HG03025 (cell line): ENCODE measurements around the gene PLD1.
"Not testable (repeated sequence)": the region's sequence is repeated elsewhere in the genome, so short reads cannot be mapped to it uniquely, and the experiment has no call there.

ENCODE experiments used
- ATAC-seq: cut with Tn5 transposase; IDR thresholded peaks from one replicate; pipeline ENCODE4 v1.9.1; 2021; ENCODE audit warnings: mild to moderate bottlenecking, moderate library complexity; ENCODE audit not compliant: unreplicated experiment, low FRiP score

The PLD1 gene

DNA sequence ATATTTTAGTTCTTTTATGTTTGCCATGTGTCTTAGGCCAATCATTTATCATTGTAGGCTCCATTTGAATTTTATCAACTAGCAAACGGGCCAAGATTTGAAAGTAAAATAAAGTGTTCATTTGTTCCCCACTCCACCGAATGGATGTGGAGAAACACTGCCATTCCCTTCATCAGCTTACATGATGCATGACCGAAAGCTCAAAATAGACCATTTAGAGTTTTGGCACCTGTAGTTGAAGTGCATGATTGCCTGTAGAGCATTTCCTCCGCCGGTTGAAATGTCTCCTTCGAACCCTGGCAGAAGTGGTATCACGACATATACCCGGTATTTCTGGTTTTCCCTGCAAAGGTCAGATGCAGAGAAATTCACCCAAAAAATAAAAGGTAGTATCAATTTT, 165.6 kb downstream of the PLD1 start:
- no peak for ATAC-seq

GRCh38 chr3:171643681-171644080, 166.6 kb downstream of the PLD1 start:
- no peak for ATAC-seq

- no peak for ATAC-seq
Observed at GRCh38 chr3:171643033-171643432, 167.2 kb downstream of the PLD1 start.

DNA sequence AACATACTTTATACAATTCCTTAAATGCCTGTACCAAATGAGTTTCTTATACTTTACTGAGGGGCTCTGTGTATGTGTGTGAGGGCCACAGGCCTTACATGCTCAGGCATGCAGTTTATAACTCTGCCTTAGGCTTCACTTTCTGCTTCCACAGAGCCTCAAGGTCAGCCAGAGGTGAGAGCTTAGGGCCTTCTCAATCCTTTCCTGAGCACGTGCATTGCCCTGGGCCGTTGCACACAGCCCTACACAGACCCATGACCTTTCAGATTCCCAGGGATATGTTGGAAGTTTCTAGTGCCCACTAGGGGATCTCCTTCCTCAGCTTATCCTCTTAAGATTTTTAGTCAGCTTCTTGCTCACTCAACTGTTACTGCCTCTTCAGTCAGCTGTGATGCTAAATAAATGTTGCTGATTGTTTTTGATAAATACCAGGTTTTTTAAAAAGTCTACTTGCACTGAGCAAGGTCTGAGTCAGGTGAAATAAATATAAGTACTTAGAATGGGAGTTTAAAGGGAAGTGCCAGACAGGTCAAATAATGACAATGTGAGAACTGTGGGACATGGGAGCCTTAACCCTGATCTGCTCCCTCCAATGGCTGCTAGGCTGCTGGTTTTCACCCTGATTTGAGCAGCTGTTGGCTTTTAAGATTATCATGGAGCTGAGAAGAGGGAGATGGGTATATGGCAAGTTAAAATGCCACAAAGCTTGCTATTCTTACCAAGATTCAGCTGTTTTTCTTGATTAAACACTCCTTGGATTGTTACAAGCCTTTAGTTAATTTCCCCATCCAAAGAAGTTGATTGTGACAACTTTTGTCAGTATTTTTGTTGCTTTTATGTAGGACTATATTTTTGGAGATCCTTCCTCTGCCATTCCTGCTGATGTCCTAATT, 169.5 kb downstream of the PLD1 start:
- ATAC-seq, result no peak

DNA sequence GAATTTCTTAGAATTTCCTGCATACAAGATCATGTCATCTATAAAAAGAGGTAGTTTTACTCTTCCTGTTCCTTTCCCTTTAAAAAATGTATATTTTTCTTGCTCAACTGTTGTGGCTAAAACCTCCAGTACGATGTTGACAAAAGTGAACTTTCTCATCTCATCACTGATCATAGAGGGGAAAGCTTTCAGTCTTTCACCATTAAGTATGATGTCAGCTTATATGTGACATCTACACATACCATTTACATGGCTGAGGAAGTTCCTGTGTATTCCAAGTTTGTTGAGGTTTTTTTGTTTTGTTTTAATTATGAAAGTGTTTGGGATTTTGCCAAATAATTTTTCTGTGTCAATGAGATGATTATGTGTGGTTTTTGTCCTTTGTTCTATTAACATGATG, 173.6 kb downstream of the PLD1 start:
- ATAC-seq, result no peak

- ATAC-seq, result no peak
Observed at GRCh38 chr3:171632766-171633165, 177.5 kb downstream of the PLD1 start.

GRCh38 chr3:171626799-171627198, 183.5 kb downstream of the PLD1 start:
- not testable (repeated sequence) for ATAC-seq

GRCh38 chr3:171622126-171622525, 188.2 kb downstream of the PLD1 start:
- ATAC-seq, result no peak

DNA sequence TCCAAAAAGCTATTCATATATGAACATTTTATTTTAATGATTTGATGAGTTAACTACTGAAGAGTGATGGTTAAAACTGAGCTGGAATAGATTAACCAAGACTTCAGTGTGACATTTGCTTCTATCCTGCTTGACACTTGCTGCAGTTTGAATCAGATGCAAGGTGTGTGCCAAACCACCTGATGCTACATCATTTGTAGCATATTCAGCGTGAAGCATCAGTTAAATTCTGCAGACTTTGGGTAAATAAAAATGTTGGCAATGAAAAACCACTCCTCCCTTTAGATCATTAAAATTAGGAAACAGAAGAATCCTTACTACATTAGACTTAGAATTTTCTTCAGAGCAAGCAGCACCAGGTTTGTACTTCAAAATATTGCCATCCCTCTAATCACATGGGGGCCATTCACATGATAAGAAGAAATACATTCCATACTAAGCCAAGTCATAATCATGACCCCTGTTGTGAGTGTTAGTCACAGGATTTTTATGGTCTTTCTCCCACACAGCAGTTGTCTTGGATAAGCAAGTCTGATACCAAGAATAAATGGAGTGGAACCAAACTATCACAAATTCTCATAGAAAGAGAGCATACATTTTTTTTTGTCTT, 189.4 kb downstream of the PLD1 start:
- ATAC-seq, result no peak

DNA sequence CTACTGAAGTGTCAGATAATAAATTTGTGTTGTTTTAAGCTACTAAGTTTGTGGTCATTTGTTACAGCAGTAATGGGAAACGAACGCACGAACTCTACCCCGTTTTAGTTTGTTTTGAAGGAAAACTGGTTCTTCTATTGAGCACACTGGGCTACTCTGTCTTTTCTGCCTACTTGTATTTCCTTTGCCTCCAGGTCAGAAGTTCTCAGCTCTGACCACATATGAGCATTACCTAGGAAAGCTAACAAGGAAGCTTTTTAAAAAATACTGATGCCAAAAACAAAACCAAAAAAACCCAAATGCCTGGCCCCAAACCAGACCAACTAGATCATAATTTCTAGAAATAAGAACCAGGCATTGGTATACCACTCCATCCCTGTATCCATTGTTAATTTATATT, 193.5 kb downstream of the PLD1 start:
- no peak for ATAC-seq

DNA sequence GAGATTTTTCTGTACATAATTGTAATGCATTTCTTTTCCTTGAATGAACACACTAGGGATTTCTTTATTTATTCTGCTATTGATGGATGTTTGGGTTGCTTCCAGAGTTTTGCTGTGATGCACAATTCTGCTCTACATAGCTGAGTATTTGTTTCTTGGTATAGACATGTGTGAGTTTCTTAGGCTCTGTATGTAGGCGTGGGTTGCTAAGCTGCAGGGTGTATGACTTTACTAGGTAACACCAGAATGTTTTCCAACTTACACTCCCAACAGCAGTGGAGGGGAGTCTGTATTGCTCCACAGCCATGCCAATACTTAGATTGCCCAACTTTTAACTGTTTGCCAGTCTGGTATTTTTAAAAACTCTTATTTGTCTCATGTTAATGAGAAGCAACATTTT, 194.6 kb downstream of the PLD1 start:
- ATAC-seq, result no peak

DNA sequence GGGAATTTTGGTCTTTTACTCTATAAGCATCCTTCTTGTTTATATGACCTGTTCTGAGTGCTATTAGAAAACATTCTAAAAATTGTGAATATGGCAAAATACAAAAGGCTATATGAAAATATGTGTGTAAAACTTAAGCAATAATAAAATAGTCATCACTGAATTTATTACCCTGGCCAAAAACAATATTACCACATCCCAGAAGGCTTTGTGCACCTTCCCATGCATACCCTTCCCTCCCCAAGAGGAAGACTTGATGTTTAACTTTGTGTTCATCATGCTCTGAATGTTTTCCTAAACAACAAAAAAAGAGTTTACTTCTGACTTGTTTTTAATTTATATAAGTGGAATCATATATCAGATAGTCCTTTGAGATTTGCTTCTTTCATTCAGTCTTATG, 195.0 kb downstream of the PLD1 start:
- no peak for ATAC-seq

DNA sequence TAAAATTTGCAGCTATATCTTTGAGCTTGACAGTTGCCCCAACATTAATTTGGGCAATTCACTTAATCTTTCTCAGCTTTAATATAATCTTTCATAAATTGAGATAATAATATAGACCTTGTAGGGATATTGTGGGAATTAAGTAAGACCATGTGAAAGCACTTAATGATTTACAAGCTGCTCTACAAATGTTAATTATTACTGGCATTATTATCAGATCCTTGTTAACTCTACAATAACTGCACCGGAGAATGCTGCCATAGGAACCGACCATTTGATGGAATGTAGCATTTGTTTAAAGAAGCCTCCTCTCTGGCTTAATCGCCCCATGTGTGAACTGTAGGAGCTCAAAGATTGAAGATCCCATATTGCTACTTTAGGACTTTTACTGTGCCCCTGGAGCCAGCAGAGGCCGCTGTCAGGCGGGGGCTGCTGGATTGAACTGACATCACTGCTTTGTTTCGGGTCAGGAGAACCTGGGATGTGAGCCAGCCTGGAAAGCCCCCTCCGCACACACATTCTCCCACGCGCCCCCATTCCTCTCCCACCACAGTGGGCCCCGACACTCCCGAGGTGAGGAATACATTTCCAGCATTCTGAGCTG, 195.9 kb downstream of the PLD1 start:
- ATAC-seq, result no peak

- no peak for ATAC-seq
Observed at GRCh38 chr3:171607452-171607851, 202.8 kb downstream of the PLD1 start.

GRCh38 chr3:171606151-171606751, 204.0 kb downstream of the PLD1 start:
- no peak for ATAC-seq

GRCh38 chr3:171604370-171604769, 205.9 kb downstream of the PLD1 start:
- ATAC-seq, result no peak

GRCh38 chr3:171602072-171602471, 208.2 kb downstream of the PLD1 start:
- ATAC-seq, result no peak

DNA sequence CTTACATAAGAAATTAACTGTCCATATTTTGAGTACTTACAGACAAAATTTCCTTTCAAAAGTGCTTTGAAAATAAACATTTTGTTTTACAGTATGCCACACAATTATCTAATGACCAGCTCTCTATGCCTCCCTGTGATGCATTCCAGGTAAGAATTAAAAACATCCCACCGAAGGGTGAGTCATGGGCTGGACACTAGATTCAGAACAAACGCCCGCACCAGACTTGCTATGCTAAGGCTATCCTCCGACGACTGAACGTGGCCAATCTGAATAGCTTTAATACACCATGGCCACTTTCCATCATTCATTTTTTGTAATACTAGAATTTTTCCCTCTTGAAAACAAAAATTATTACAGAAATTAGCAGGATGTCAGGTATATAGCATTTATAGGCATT, 210.3 kb downstream of the PLD1 start:
- ATAC-seq, result no peak

DNA sequence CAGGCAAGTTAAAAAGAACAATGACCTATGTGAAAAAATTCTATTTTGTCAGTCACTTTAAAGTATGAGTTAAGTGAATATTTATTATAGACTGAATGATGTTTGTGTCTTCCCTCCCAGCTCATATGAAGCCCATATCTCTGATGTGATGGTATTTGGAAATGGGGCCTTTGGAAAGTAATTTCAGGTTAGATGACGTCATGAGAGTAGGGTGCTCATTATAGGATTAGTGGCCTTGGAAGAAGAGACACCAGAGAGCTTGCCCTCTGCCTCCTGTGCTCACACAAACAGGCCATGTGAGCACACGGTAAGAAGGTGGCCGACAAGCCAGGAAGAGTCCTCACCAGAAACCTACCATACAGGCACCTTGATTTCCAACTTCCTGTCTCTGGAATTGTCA, 211.3 kb downstream of the PLD1 start:
- ATAC-seq, result no peak

DNA sequence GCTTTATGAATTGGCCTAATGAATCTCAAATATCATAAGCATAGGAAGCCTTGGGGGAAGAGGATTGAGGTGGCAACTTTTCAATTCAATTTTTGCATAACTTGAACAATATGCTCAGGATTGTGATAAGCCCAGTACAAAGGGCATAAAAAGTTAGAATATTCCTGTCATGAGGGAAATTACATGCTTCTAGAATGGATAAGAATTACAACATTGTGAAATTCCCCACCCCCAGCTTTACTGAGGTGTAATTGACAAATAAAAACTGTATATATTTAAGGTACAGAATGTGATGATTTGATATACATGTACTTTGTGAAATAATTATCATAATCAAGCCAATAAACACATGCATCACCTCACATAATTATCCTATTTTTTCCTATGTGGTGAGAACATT, 217.5 kb downstream of the PLD1 start:
- ATAC-seq, result no peak

DNA sequence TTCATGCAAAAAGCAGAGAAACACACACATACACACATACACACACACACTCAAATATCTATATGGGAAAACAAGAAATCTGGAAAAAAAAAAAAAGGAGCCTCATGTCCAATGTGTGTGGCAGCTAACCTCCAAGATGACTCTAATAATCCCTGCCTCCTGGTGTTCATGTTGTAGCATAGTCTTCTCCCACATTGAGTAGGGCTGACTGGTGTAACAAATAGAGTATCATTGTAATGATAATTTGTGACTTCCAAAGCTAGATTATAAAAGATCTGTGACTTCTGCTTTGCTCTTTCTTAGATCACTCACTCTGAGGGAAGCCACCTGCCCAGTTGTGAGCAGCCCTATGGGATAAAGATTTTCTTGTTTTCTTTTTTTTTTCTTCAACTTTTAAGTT, 219.2 kb downstream of the PLD1 start:
- no peak for ATAC-seq
